Lower leg skin (tissue), 4 donors: ENCODE data around the gene LARP7. TPM values are rescaled to one million over a fixed set of nuclear protein-coding genes. Genes with fewer than 3 reads are reported as not detected.

Experiments
- DNase-seq, 2 donors: peaks; one replicate each; pipeline ENCODE4 v3.0.0-alpha.2; 2019; ENCODE audit warnings: low spot score in 2 of 2
- H3K4me3 ChIP-seq: fragments of 200-600 bp; sonication (generic); 2 replicates; pipeline ENCODE4 v1.5.1; 2017; ENCODE audit warnings: mild to moderate bottlenecking, low read depth; ENCODE audit not compliant: poor library complexity, severe bottlenecking
- CTCF ChIP-seq, 3 donors: fragments of 450-650 bp; IDR thresholded peaks; one replicate each; pipeline ENCODE4 v1.5.1; 2016; ENCODE audit warnings: antibody characterized with exemption in 3 of 3, mild to moderate bottlenecking in 3 of 3, moderate library complexity in 2 of 3
- POLR2A ChIP-seq, 2 donors: fragments of 450-650 bp; IDR thresholded peaks; one replicate each; pipeline ENCODE4 v1.6.1; 2016 to 2017; ENCODE audit warnings: antibody characterized with exemption in 2 of 2, mild to moderate bottlenecking in 1 of 2, moderate library complexity in 1 of 2
- WGBS, 2 donors: methylation state at CpG; one replicate each; pipeline ENCODE4 v1.1.5; 2018; 5-methylcytosine and 5-hydroxymethylcytosine counted together
- intact Hi-C: fragments of 100-400 bp; cut with DNase I; formaldehyde crosslinking; loops from one replicate; pipeline ENCODE4 v1.15.0; 2023; ENCODE audit warnings: low total_unique reads
- total RNA-seq, 4 donors: library from RNA; depleted of rRNA; stranded (reverse); fragments of >200 nt; gene quantifications; one replicate each; pipeline ENCODE4 v1.1.0, GENCODE V29; 2016

LARP7 gene
- total RNA-seq, 4 donors from 2014 or later = 19.1 to 37.7 (median 28.2) TPM

- intact Hi-C loops = no loop called here
- H3K4me3 ChIP-seq = no peak overlapping the region
- DNase-seq = no peak
- TF ChIP-seq CTCF (IDR thresholded peaks at IDR 0.05) = no peak
- no peak for TF ChIP-seq POLR2A (IDR thresholded peaks at IDR 0.05)
- 69 to 71% methylated on average over 3 of the region's 3 CpGs for WGBS, 2 donors
These were observed 10.8 kb downstream of the LARP7 start for GRCh38 chr4:112647785-112648184.

GRCh38 chr4:112648263-112649054, 11.5 kb downstream of the LARP7 start:
- intact Hi-C loops = no loop called here
- TF ChIP-seq POLR2A (IDR thresholded peaks at IDR 0.05) (no peak), CTCF (IDR thresholded peaks at IDR 0.05) (no peak)
- WGBS, 2 donors = 66 to 75% methylated on average over 3 of the region's 3 CpGs
- no peak for DNase-seq
- H3K4me3 ChIP-seq = no peak overlapping the region

DNA sequence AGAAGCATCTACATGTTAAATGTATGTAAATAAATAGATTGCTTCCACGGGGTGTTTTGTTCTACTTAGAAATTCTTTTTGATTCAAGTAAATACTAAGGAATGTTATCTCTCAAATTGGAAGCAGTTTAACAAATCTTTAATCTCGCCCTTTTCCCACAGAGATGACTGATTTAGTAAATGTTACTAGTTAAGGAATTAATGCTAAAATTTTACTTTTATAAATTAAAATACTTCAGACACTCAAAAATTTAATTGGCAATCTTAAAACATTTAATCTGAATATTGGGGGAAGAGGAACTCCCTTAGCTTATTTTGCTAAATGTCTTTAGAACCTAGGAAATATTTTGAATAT, 12.1 kb downstream of the LARP7 start:
- intact Hi-C loops = no loop called here
- no peak overlapping the region for H3K4me3 ChIP-seq
- WGBS, 2 donors = 53 to 54% methylated on average over 2 of the region's 2 CpGs
- TF ChIP-seq POLR2A (IDR thresholded peaks at IDR 0.05) = no peak
- TF ChIP-seq CTCF (IDR thresholded peaks at IDR 0.05) = no peak
- no peak for DNase-seq

DNA sequence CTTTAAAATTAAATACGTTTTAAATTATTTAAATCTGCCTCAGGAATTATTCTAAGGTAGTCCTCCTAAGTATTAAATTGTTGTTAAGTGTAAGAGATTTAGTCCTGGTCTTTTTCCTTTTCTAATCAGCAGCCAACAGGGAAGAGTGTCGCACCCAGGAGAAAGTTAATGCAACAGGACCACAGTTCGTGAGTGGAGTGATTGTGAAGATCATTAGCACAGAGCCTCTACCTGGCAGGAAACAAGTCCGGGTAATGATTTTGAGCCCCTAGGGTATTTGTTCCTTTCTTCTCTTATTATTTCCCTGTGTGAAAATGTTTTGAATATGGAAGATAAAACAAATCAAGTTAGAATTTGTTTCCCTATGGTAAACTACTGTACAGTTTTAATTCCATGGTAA, 13.4 kb downstream of the LARP7 start:
- 62 to 70% methylated on average over 4 of the region's 4 CpGs for WGBS, 2 donors
- no peak for DNase-seq
- TF ChIP-seq POLR2A (IDR thresholded peaks at IDR 0.05) = no peak
- TF ChIP-seq CTCF (IDR thresholded peaks at IDR 0.05) = no peak
- intact Hi-C loops = no loop called here
- no peak overlapping the region for H3K4me3 ChIP-seq

DNA sequence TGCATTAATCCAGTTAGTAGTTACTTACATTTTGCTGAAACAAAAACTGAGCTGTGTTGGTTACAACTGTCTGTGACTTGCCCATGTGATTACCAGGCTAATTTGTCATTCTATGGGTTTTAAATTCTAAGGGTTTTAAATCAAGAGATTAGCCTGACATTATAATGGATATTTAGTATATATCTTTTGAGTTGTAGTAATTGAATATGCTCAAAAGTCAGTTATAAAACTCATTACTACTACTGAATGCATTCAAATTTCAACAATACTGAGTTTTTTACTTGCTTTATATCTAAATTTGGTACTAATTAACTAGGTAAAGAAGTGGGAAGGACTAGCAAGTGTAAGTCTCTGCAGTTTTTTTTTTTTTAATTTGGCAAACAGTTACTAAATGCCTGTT, 14.7 kb downstream of the LARP7 start:
- no peak overlapping the region for H3K4me3 ChIP-seq
- intact Hi-C loops = no loop called here
- no peak for DNase-seq
- TF ChIP-seq POLR2A (IDR thresholded peaks at IDR 0.05) (no peak), CTCF (IDR thresholded peaks at IDR 0.05) (no peak)

- 48 to 55% methylated on average over 1 of the region's 1 CpG for WGBS, 2 donors
- H3K4me3 ChIP-seq = no peak overlapping the region
- DNase-seq = no peak
- intact Hi-C loops = no loop called here
- TF ChIP-seq CTCF (IDR thresholded peaks at IDR 0.05) = no peak
- TF ChIP-seq POLR2A (IDR thresholded peaks at IDR 0.05) = no peak
These were observed 15.3 kb downstream of the LARP7 start for GRCh38 chr4:112652216-112652615.
